Small intestine (tissue), 7 donors: ENCODE data around the gene SPIB. TPM values are rescaled to one million over a fixed set of nuclear protein-coding genes. Genes with fewer than 3 reads are reported as not detected.

Experiments
- DNase-seq, 2 donors: peaks; one replicate each; pipeline versions ENCODE4 v3.0.0 to v3.0.0-alpha.2; 2013
- FAIRE-seq: peaks from 2 replicates; lab custom pipeline; 2012; peaks lifted over from hg19 to GRCh38; lab: Jason Lieb, UNC
- H3K27ac ChIP-seq, 3 donors: one replicate each; pipeline ENCODE4 v1.5.1; 2013; ENCODE audit warnings: low read length in 2 of 3, mild to moderate bottlenecking in 2 of 3, control low read depth in 1 of 3, inconsistent platforms in 1 of 3, low read depth in 1 of 3, moderate library complexity in 1 of 3
- H3K27me3 ChIP-seq, 3 donors: one replicate each; pipeline ENCODE4 v1.6.1; 2013; ENCODE audit warnings: low read length in 3 of 3, inconsistent platforms in 1 of 3; ENCODE audit not compliant: control insufficient read depth in 3 of 3, insufficient read depth in 3 of 3
- H3K36me3 ChIP-seq, 3 donors: one replicate each; pipeline ENCODE4 v1.6.1; 2013; ENCODE audit warnings: low read length in 3 of 3, inconsistent platforms in 1 of 3, low read depth in 1 of 3, mild to moderate bottlenecking in 1 of 3, moderate library complexity in 1 of 3; ENCODE audit not compliant: control insufficient read depth in 3 of 3, insufficient read depth in 2 of 3
- H3K4me1 ChIP-seq, 3 donors: one replicate each; pipeline ENCODE4 v1.6.1; 2013; ENCODE audit warnings: low read length in 2 of 3, inconsistent platforms in 1 of 3, low read depth in 1 of 3, mild to moderate bottlenecking in 1 of 3, moderate library complexity in 1 of 3; ENCODE audit not compliant: control insufficient read depth in 3 of 3, insufficient read depth in 2 of 3
- H3K4me3 ChIP-seq, 3 donors: one replicate each; pipeline ENCODE4 v1.5.1; 2013; ENCODE audit warnings: low read length in 3 of 3, control low read depth in 1 of 3, inconsistent platforms in 1 of 3, low read depth in 1 of 3, mild to moderate bottlenecking in 1 of 3, moderate library complexity in 1 of 3
- H3K9me3 ChIP-seq, 2 donors: one replicate each; pipeline ENCODE4 v1.6.1; 2013; ENCODE audit warnings: low read depth in 1 of 2, low read length in 1 of 2; ENCODE audit not compliant: control insufficient read depth in 2 of 2, insufficient read depth in 1 of 2
- WGBS, 3 donors: extraction: QIAGEN DNeasy Blood & Tissue Kit; methylation state at CpG; one replicate each; pipeline ENCODE4 v1.1.7; 2013; 5-methylcytosine and 5-hydroxymethylcytosine counted together
- polyA plus RNA-seq, 4 donors: library from polyadenylated mRNA; stranded (reverse) in 3 of 4; unstranded in 1 of 4; fragments of 200-250 nt in 3 of 4; fragments of 120-200 nt in 1 of 4; gene quantifications; one replicate each; pipeline versions ENCODE4 v1.2.1 to v1.2.3, GENCODE V29; 2013
- donor health status: healthy with polysubstance abuse.
- donor health status: control.
- donor health status: control.
- donor health status: Bipolar disorder and iron deficiency.
- donor health status: healthy.

The SPIB gene
- polyA plus RNA-seq, 4 donors, result 16.6 to 44.3 (median 31.4) TPM

GRCh38 chr19:50399368-50399745 is 19.4 kb upstream of the SPIB start:
- Histone ChIP-seq H3K9me3 (peaks cover 0 to 4% of the 10 kb centered on the region in 2 donors), H3K27me3 (no peaks in the 10 kb centered on the region), H3K4me1 (no peaks in the 10 kb centered on the region), H3K4me3 (no peak overlapping the region), H3K36me3 (peaks cover 0 to 42% (median 3%) of the 10 kb centered on the region in 3 donors), H3K27ac (no peak overlapping the region)
- FAIRE-seq, result no peak
- DNase-seq, result no peak
- WGBS, 3 donors, result 97 to 98% (median 97%) methylated on average over 9 to 10 of the region's 10 CpGs

- Histone ChIP-seq H3K9me3 (no peaks in the 10 kb centered on the region), H3K36me3 (peaks cover 0 to 53% (median 3%) of the 10 kb centered on the region in 3 donors), H3K27me3 (no peaks in the 10 kb centered on the region), H3K4me3 (no peak overlapping the region), H3K4me1 (no peaks in the 10 kb centered on the region), H3K27ac (no peak overlapping the region)
- DNase-seq, result no peak
- 93 to 96% (median 95%) methylated on average over 48 of the region's 48 CpGs for WGBS, 3 donors
- no peak for FAIRE-seq
Measured at GRCh38 chr19:50401605-50402450, 16.9 kb upstream of the SPIB start.

- no peak for DNase-seq
- H3K27me3 ChIP-seq, result no peaks in the 10 kb centered on the region
- WGBS, 3 donors, result 96 to 97% (median 97%) methylated on average over 38 to 41 of the region's 41 CpGs
- H3K4me3 ChIP-seq, result no peak overlapping the region
- H3K9me3 ChIP-seq, result no peaks in the 10 kb centered on the region
- H3K36me3 ChIP-seq, result peaks cover 0 to 58% (median 3%) of the 10 kb centered on the region in 3 donors
- no peak for FAIRE-seq
- H3K27ac ChIP-seq, result no peak overlapping the region
- no peaks in the 10 kb centered on the region for H3K4me1 ChIP-seq
Measured at GRCh38 chr19:50402544-50403301, 16.0 kb upstream of the SPIB start.

GRCh38 chr19:50406156-50406820 is 12.4 kb upstream of the SPIB start:
- DNase-seq, result no peak
- no peak overlapping the region for H3K4me3 ChIP-seq
- H3K4me1 ChIP-seq, result peaks cover 0 to 12% (median 4%) of the 10 kb centered on the region in 3 donors
- no peak for FAIRE-seq
- WGBS, 3 donors, result 90 to 92% (median 90%) methylated on average over 21 to 22 of the region's 22 CpGs
- no peaks in the 10 kb centered on the region for H3K27me3 ChIP-seq
- no peaks in the 10 kb centered on the region for H3K9me3 ChIP-seq
- no peak overlapping the region for H3K27ac ChIP-seq
- H3K36me3 ChIP-seq, result peaks cover 0 to 66% (median 3%) of the 10 kb centered on the region in 3 donors

GRCh38 chr19:50406829-50407228 is 11.9 kb upstream of the SPIB start:
- no peaks in the 10 kb centered on the region for H3K9me3 ChIP-seq
- no peaks in the 10 kb centered on the region for H3K27me3 ChIP-seq
- no peak overlapping the region for H3K4me3 ChIP-seq
- no peak for FAIRE-seq
- H3K4me1 ChIP-seq, result peaks cover 0 to 14% (median 4%) of the 10 kb centered on the region in 3 donors
- DNase-seq, result no peak
- peaks cover 0 to 61% (median 3%) of the 10 kb centered on the region in 3 donors for H3K36me3 ChIP-seq
- H3K27ac ChIP-seq, result no peak overlapping the region
- WGBS, 3 donors, result 94 to 96% (median 95%) methylated on average over 19 of the region's 19 CpGs

GRCh38 chr19:50409347-50409746 is 9.4 kb upstream of the SPIB start:
- H3K36me3 ChIP-seq, result peaks cover 0 to 49% (median 0%) of the 10 kb centered on the region in 3 donors
- DNase-seq (no peak), FAIRE-seq (no peak)

GRCh38 chr19:50410109-50410508 is 8.6 kb upstream of the SPIB start:
- DNase-seq, result no peak
- Histone ChIP-seq H3K9me3 (no peaks in the 10 kb centered on the region), H3K4me1 (peaks cover 0 to 22% (median 4%) of the 10 kb centered on the region in 3 donors), H3K27ac (peak overlapping the region in 1 of 3 donors; percentile 29), H3K27me3 (no peaks in the 10 kb centered on the region), H3K4me3 (no peak overlapping the region), H3K36me3 (peaks cover 0 to 49% (median 0%) of the 10 kb centered on the region in 3 donors)
- no peak for FAIRE-seq
- WGBS, 3 donors, result 77 to 83% (median 78%) methylated on average over 10 of the region's 10 CpGs

More at GRCh38 chr19:50409347-50409746, 9.4 kb upstream of the SPIB start:
- no peaks in the 10 kb centered on the region for H3K27me3 ChIP-seq
- no peaks in the 10 kb centered on the region for H3K9me3 ChIP-seq
- 96 to 97% (median 96%) methylated on average over 17 of the region's 17 CpGs for WGBS, 3 donors
- H3K4me1 ChIP-seq, result peaks cover 0 to 14% (median 4%) of the 10 kb centered on the region in 3 donors
- no peak overlapping the region for H3K27ac ChIP-seq
- H3K4me3 ChIP-seq, result no peak overlapping the region

- H3K4me1 ChIP-seq, result peaks cover 0 to 40% (median 4%) of the 10 kb centered on the region in 3 donors
- DNase-seq (no peak), FAIRE-seq (no peak)
- WGBS, 3 donors, result 87 to 98% (median 94%) methylated on average over 2 of the region's 2 CpGs
- peaks cover 0 to 31% (median 0%) of the 10 kb centered on the region in 3 donors for H3K36me3 ChIP-seq
- no peak overlapping the region for H3K27ac ChIP-seq
- no peaks in the 10 kb centered on the region for H3K27me3 ChIP-seq
- H3K9me3 ChIP-seq, result no peaks in the 10 kb centered on the region
- no peak overlapping the region for H3K4me3 ChIP-seq
Measured at GRCh38 chr19:50412419-50412818, 6.3 kb upstream of the SPIB start.
